HG03045 (cell line): ENCODE results near the gene UPF1.
A peak's percentile ranks its signal among the peaks of the same experiment; 100 is the strongest.
"Not testable (repeated sequence)": the region's sequence is repeated elsewhere in the genome, so short reads cannot be mapped to it uniquely, and the experiment has no call there.

ENCODE experiments used
- ATAC-seq: cut with Tn5 transposase; IDR thresholded peaks from one replicate; pipeline ENCODE4 v1.9.1; 2021; ENCODE audit warnings: mild to moderate bottlenecking, moderate library complexity; ENCODE audit not compliant: unreplicated experiment

UPF1 gene

GRCh38 chr19:18798384-18799352 lies 33.1 kb upstream of the UPF1 start:
- ATAC-seq, result no peak

- no peak for ATAC-seq
Observed at GRCh38 chr19:18799389-18799970, 32.3 kb upstream of the UPF1 start.

GRCh38 chr19:18800079-18800478 lies 31.7 kb upstream of the UPF1 start:
- ATAC-seq, result no peak

- ATAC-seq, result no peak
Observed at GRCh38 chr19:18800636-18801035, 31.1 kb upstream of the UPF1 start.

- no peak for ATAC-seq
Observed at GRCh38 chr19:18802354-18802753, 29.4 kb upstream of the UPF1 start.

- no peak for ATAC-seq
Observed at GRCh38 chr19:18803550-18804138, 28.1 kb upstream of the UPF1 start.

GRCh38 chr19:18804139-18804601 lies 27.6 kb upstream of the UPF1 start:
- ATAC-seq, result no peak

GRCh38 chr19:18804643-18805042 lies 27.1 kb upstream of the UPF1 start:
- no peak for ATAC-seq

- no peak for ATAC-seq
Observed at GRCh38 chr19:18807861-18808331, 23.9 kb upstream of the UPF1 start.

GRCh38 chr19:18809149-18809868 lies 22.4 kb upstream of the UPF1 start:
- ATAC-seq, result no peak

GRCh38 chr19:18811638-18812037 lies 20.1 kb upstream of the UPF1 start:
- ATAC-seq, result not testable (repeated sequence)

GRCh38 chr19:18814063-18814462 lies 17.7 kb upstream of the UPF1 start:
- ATAC-seq, result no peak

- ATAC-seq, result no peak
Observed at GRCh38 chr19:18815673-18816072, 16.1 kb upstream of the UPF1 start.

GRCh38 chr19:18816645-18817044 lies 15.1 kb upstream of the UPF1 start:
- ATAC-seq, result not testable (repeated sequence)

GRCh38 chr19:18817574-18817973 lies 14.2 kb upstream of the UPF1 start:
- no peak for ATAC-seq

GRCh38 chr19:18828786-18829185 lies 3.0 kb upstream of the UPF1 start:
- no peak for ATAC-seq

GRCh38 chr19:18830488-18830887 lies 1.3 kb upstream of the UPF1 start:
- no peak for ATAC-seq

- ATAC-seq, result peak; percentile 35
Observed at GRCh38 chr19:18832306-18833140, 764 bp downstream of the UPF1 start.

GRCh38 chr19:18833141-18833476 lies 1.4 kb downstream of the UPF1 start:
- no peak for ATAC-seq
